Effector memory CD4-positive, alpha-beta T cell (primary cell): Measurements from ENCODE around the gene PLA2G2D.

ENCODE experiments used
- DNase-seq, 3 donors: peaks; one replicate each; pipeline ENCODE4 v3.0.0-alpha.2; 2020
- H3K27ac ChIP-seq: 2 replicates; pipeline ENCODE4 v1.7.0; 2013; ENCODE audit warnings: mild to moderate bottlenecking, low read length, moderate library complexity; ENCODE audit not compliant: insufficient read depth, poor library complexity, severe bottlenecking
- H3K27me3 ChIP-seq: replicated peaks from 2 replicates; pipeline ENCODE4 v1.7.0; 2013; ENCODE audit warnings: mild to moderate bottlenecking, low read length; ENCODE audit not compliant: insufficient read depth, control insufficient read depth, poor library complexity, severe bottlenecking
- H3K36me3 ChIP-seq: 2 replicates; pipeline ENCODE4 v1.7.0; 2013; ENCODE audit warnings: mild to moderate bottlenecking, low read length, moderate library complexity; ENCODE audit not compliant: control insufficient read depth, insufficient read depth
- H3K4me1 ChIP-seq: 2 replicates; pipeline ENCODE4 v1.7.0; 2013; ENCODE audit warnings: low read length, mild to moderate bottlenecking; ENCODE audit not compliant: control insufficient read depth, insufficient read depth, poor library complexity, severe bottlenecking
- H3K4me3 ChIP-seq: 2 replicates; pipeline ENCODE4 v1.7.0; 2013; ENCODE audit warnings: low read length, low read depth, mild to moderate bottlenecking; ENCODE audit not compliant: insufficient read depth, poor library complexity, severe bottlenecking
- H3K9me3 ChIP-seq: 2 replicates; pipeline ENCODE4 v1.7.0; 2013; ENCODE audit warnings: mild to moderate bottlenecking, low read length, moderate library complexity; ENCODE audit not compliant: control insufficient read depth

Gene PLA2G2D

GRCh38 chr1:20089328-20090077 lies 29.8 kb downstream of the PLA2G2D start:
- Histone ChIP-seq H3K9me3 (no peaks in the 10 kb centered on the region), H3K36me3 (no peaks in the 10 kb centered on the region), H3K27me3 (no peaks in the 10 kb centered on the region), H3K27ac (no peak overlapping the region), H3K4me3 (no peak overlapping the region), H3K4me1 (no peaks in the 10 kb centered on the region)
- no peak for DNase-seq

GRCh38 chr1:20087668-20088067 lies 31.7 kb downstream of the PLA2G2D start:
- no peak overlapping the region for H3K27ac ChIP-seq

DNA sequence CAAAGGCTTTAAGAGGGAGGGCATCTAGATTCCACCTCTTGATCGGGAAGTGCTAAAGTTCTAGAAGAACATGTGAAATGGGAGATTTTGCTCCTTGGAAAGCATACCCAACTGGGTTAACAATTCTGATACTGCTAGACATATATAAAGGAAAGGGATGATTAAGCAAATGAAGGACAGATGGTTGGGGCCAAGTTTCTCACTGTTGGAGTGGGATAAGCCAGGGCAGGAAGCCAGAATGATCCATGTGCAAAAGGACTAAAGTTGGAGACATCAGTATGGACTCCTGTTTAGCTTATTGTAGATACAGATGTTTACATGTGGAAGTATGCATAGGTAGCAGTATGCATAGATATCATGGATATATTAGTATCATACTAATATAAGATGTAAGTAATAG lies 32.5 kb downstream of the PLA2G2D start:
- Histone ChIP-seq H3K27ac (no peak overlapping the region), H3K36me3 (no peaks in the 10 kb centered on the region), H3K9me3 (no peaks in the 10 kb centered on the region), H3K4me3 (no peak overlapping the region), H3K27me3 (no peaks in the 10 kb centered on the region), H3K4me1 (no peaks in the 10 kb centered on the region)
- no peak for DNase-seq

More at GRCh38 chr1:20087668-20088067, 31.7 kb downstream of the PLA2G2D start:
- no peaks in the 10 kb centered on the region for H3K36me3 ChIP-seq
- no peaks in the 10 kb centered on the region for H3K4me1 ChIP-seq
- no peaks in the 10 kb centered on the region for H3K9me3 ChIP-seq
- no peak overlapping the region for H3K4me3 ChIP-seq
- no peaks in the 10 kb centered on the region for H3K27me3 ChIP-seq
- no peak for DNase-seq

GRCh38 chr1:20083178-20083944 lies 36.0 kb downstream of the PLA2G2D start:
- no peak for DNase-seq
- no peak overlapping the region for H3K4me3 ChIP-seq
- H3K27me3 ChIP-seq, result no peaks in the 10 kb centered on the region
- H3K36me3 ChIP-seq, result no peaks in the 10 kb centered on the region
- no peaks in the 10 kb centered on the region for H3K9me3 ChIP-seq
- H3K4me1 ChIP-seq, result no peaks in the 10 kb centered on the region
- no peak overlapping the region for H3K27ac ChIP-seq

DNA sequence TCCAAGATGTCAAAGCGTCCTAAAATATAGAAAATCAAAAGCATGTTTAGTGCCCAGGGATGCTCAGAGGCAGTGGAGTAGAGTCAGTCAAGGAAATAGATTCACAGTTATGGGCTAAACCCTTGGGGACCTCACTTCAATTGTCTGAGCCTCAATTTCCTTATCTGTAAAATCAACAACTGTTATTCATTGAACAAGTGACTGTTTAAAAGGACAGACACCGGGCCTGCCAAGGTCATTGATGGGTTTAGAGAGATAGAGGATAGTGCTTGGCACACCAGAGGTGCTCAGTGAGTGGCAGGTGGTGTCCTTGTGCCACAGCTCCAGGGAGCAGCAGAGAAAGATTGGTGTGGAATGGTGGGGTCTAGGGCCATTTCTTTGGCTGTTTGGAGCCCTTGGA lies 36.6 kb downstream of the PLA2G2D start:
- no peak for DNase-seq
- Histone ChIP-seq H3K4me1 (no peaks in the 10 kb centered on the region), H3K9me3 (no peaks in the 10 kb centered on the region), H3K27me3 (no peaks in the 10 kb centered on the region), H3K27ac (no peak overlapping the region), H3K36me3 (no peaks in the 10 kb centered on the region), H3K4me3 (no peak overlapping the region)

- Histone ChIP-seq H3K9me3 (no peaks in the 10 kb centered on the region), H3K4me3 (no peak overlapping the region), H3K27me3 (no peaks in the 10 kb centered on the region), H3K4me1 (no peaks in the 10 kb centered on the region), H3K27ac (no peak overlapping the region), H3K36me3 (no peaks in the 10 kb centered on the region)
- no peak for DNase-seq
Observed at GRCh38 chr1:20081353-20081810, 38.0 kb downstream of the PLA2G2D start.

DNA sequence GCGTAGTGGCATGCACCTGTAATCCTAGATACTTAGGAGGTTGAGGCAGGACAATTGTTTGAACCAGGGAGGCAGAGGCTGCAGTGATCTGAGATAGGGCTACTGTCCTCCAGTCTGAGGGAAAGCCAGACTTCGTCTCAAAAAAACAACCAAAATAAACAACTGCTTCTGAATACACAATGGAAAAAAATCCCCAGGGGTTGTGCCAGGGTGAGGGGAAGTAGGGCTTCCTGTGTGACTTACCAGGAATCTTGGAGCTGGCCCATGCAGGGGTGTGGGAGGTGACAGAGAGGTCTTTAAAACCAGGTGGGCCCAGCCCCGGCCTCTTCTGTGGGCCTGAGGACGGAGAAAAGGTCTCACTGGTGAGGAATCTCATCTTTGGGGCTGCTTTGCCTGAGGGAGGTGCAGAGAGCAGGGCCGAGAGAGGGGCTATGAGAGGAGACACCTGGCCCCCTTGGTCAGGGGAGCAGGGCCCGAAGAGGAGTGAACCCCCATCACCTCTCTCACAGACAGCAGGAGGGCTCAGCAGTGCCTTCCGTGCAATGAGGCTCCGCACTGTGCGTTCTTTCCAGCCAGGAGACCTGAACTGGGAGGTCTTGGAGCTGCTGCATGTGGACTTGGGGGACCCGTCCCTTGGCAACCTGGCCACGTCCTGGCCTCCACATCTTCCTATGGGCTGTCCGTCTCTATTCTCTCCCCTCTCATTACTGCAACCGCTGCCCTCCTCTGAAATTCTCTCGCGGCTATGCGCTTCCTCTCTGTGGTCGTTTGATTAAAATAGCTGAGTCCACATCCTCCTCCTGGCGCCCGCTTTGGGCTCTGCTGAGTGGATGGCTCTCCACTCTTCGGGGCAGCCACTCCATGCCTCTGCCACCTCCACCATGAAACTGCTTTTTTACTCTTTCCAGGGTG lies 38.6 kb downstream of the PLA2G2D start:
- Histone ChIP-seq H3K4me1 (no peaks in the 10 kb centered on the region), H3K27ac (no peak overlapping the region), H3K27me3 (no peaks in the 10 kb centered on the region), H3K4me3 (no peak overlapping the region), H3K36me3 (no peaks in the 10 kb centered on the region), H3K9me3 (no peaks in the 10 kb centered on the region)
- no peak for DNase-seq

- H3K36me3 ChIP-seq, result no peaks in the 10 kb centered on the region
- no peak for DNase-seq
- no peaks in the 10 kb centered on the region for H3K4me1 ChIP-seq
- H3K27me3 ChIP-seq, result no peaks in the 10 kb centered on the region
- no peaks in the 10 kb centered on the region for H3K9me3 ChIP-seq
- no peak overlapping the region for H3K27ac ChIP-seq
- H3K4me3 ChIP-seq, result no peak overlapping the region
Observed at GRCh38 chr1:20079661-20080305, 39.6 kb downstream of the PLA2G2D start.

DNA sequence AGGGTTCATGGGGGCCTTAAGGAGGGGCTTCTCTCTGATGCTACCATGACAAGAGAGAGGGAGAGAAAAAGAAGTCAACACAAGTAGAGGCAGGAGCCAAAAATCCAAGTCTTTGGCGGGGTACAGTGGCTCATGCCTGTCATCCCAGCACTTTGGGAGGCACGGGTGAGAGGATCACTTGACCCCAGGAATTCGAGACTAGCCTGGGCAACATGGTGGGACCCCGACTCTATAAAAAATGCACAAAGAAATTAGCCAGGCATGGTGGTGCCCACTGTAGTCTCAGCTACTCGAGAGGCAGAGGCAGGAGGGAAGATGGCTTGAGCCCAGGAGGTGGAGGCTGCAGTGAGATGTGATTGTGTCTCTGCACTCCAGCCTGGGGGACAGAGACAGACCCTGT lies 40.6 kb downstream of the PLA2G2D start:
- Histone ChIP-seq H3K4me3 (no peak overlapping the region), H3K36me3 (no peaks in the 10 kb centered on the region), H3K9me3 (no peaks in the 10 kb centered on the region), H3K27me3 (no peaks in the 10 kb centered on the region), H3K4me1 (no peaks in the 10 kb centered on the region), H3K27ac (no peak overlapping the region)
- no peak for DNase-seq
